NCI-H748 treated with DMSO at 0.1 percent for 48 hours (cell line): ENCODE results near the gene SLC25A5.
"Not testable (repeated sequence)": the region's sequence is repeated elsewhere in the genome, so short reads cannot be mapped to it uniquely, and the experiment has no call there.

Experiments
- DNase-seq: peaks from one replicate; lab custom pipeline; 2025; lab: John Stamatoyannopoulos, UW

Gene SLC25A5

DNA sequence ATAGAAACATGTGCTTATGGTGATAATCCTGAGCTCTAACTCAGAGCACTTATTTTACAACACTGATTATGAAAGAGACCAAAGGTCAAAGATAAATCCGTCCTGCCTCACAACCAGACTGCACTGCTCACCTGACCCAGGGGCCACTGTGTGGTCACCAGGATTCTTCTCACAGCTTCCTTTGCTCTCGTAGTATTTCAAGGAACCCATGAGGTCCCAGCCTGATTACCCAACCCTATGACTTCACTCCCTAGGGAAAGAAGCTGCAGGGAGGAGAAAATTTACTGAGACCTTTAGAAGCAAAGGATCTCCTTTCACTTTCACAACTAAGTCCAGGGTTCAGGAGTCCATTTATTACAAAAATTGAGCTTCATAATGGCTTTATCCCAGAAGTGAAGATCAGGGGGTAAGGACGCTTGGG lies 9.6 kb downstream of the SLC25A5 start:
- DNase-seq = no peak

DNA sequence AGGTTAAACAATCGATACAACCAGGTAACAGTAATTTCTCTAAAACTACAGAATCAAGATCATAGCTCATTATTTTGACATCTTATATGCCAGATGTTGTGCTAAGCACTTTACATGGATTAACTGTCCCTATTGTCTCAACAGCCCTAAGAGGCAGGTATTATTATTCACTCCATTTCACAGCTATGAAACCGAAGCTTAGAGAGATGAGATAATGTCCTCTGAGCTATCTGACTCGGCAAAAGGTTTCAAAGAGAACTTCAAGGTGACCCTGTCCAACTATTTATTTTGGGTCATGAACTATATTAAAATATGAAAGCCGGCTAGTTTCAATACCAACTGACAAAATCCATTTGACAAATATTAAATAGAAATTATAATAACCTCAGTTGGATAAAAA lies 10.3 kb downstream of the SLC25A5 start:
- no peak for DNase-seq

DNA sequence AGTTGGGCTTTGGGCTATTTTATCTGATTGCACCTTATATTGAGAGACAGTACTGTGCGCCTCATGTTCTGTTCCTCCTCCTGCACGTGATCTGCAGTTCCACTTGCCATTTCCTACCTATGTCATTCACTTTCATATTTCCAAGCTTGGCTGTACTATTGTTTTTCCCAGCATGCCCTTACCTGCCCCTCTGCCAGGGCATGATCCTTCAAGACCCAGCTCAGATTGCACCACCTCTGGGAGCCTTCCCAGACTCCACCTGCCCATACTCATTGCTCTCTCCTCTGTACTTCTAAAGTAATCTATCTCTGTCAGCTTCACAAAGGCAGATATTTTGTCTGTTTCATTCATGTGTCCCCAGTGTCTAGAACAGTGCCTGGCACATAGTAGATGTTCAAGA lies 11.6 kb downstream of the SLC25A5 start:
- no peak for DNase-seq

- DNase-seq = no peak
These were observed 13.1 kb downstream of the SLC25A5 start for GRCh38 chrX:119481323-119481801.

DNA sequence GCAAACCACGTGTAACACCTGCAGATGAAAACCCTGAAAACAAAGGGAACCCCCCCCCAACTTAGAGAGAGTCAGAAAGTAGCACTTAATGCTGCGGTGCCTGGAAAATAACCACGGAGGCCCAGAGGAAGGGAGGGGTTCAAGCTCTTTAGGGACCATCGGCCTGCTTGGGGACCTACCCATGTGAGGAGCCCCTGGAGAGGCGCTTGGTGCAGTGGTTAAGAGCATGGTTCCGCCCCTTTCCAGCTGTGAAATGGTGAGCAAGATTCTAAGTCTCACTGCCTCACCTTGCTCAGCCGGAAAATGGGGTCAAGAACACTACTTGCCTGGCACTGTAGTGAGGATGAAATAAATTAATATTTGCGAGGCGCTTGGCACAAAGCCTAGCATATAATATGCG lies 13.8 kb downstream of the SLC25A5 start:
- DNase-seq = no peak

- peak; percentile 60 for DNase-seq
These were observed 14.5 kb downstream of the SLC25A5 start for GRCh38 chrX:119482481-119483480.

DNA sequence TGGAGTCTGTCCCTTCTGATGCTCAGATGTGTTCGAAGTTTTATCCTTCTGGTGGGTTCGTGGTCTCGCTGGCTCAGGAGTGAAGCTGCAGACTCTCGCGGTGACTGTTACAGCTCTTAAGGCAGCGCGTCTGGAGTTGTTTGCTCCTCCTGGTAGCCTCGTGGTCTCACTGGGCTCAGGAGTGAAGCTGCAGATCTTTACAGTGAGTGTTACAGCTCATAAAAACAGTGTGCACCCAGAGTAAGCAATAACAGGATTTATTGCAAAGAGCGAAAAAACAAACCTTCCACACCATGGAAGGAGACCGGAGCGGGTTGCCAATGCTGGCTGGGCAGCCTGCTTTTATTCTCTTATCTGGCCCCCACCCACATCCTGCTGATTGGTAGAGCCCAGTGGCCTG lies 18.5 kb downstream of the SLC25A5 start:
- DNase-seq = no peak

DNA sequence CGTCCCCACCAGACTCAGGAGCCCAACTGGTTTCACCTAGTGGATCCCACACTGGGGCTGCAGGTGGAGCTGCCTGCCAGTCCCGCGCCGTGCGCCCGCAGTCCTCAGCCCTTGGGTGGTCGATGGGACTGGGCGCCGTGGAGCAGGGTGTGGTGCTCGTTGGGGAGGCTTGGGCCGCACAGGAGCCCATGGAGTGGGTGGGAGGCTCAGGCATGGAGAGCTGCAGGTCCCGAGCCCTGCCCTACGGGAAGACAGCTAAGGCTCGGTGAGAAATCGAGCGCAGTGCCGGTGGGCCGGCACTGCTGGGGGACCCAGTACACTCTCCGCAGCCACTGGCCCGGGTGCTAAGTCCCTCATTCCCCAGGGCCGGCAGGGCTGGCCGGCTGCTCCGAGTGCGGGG lies 19.5 kb downstream of the SLC25A5 start:
- DNase-seq = not testable (repeated sequence)

GRCh38 chrX:119488749-119489148 lies 20.5 kb downstream of the SLC25A5 start:
- DNase-seq = peak; percentile 37

DNA sequence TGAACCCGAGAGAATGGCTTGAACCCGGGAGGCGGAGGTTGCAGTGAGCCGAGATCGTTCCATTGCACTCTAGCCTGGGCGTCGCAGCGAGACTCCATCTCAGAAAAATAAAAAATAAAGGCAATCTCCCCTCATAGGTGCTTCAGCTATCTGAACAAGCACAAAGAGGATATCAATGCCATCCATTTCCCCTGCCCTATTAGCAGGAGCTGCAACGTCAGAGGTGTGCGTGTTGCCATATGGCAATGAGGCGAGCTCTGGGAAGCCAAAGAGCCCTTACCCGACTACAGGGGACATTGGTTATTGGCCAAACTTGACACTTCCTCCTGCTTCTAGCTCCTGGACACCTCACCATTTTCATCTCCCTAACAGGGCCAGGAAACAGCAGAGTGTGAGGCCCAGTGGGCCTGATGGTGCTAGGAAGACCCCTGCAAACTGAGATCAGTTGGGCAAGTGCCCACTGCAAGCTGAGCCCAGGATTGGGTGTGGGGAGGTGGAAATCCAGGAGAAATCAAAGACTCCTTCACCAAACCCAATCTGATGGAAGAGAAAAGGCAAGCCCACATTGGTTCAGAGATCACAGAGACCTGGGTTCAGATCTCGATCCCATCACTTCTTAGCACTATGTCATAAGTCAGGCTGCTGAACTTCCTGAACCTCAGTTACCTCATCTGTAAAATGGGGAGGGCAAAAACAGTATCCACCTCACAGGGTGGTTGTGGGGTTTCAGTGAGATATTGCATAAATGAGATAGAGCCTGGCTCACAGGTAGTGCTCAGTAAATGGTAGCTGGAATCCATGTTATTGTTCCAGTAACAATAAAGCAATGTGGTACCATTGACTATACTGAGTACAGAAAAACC lies 21.2 kb downstream of the SLC25A5 start:
- DNase-seq = no peak

DNA sequence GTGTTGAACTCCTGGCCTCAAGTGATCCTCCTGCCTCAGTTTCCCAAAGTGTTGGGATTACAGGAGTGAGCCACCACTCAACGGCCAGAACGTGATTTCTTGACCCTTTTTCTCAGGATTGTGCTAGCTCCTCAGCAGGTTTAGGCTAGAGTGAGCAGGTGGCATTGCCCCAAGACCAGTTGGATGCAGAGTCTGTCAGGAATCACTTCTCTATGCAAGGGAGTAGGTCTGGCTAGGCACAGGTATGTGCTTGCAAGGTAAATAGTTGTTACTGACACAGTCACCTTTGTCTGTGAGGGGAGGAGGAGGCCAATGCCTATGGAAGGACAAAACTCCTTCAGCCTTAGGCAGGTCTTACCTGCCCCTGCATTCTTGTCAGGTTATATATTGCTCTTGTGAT lies 24.2 kb downstream of the SLC25A5 start:
- DNase-seq = no peak

GRCh38 chrX:119493851-119494495 lies 25.7 kb downstream of the SLC25A5 start:
- not testable (repeated sequence) for DNase-seq

- DNase-seq = no peak
These were observed 27.8 kb downstream of the SLC25A5 start for GRCh38 chrX:119495734-119496726.

- no peak for DNase-seq
These were observed 28.9 kb downstream of the SLC25A5 start for GRCh38 chrX:119497185-119497584.

GRCh38 chrX:119500061-119500800 lies 32.0 kb downstream of the SLC25A5 start:
- no peak for DNase-seq

DNA sequence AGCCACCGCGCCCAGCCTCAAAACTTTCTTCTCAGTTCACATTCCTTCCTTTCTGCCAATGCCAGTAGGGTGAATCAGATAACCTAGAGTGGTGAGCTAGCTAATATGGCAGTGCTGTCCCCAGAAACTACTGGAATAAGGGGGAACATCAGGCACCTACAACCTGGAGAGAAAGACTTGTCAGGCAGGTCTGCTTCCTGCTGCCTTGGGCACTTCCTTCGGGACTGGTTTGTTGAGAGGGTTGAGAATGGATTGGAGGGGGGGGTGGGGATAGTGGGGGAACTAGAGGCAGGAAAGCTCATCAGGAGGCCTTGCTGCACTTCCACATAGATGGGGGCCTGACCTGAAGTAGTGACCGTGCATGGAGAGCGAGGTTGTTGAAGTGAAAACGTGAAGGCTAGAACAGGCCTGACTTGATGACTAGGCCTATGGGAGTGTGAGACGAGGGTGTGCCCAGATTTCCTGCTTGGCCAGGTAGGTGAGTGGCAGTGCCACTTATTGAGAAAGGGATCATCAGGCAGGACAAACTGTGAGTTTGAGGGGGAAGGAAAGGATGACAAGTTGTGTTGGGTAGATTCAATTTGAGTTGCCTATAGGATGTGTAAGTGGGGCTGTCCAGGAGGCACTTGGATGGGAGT lies 33.4 kb downstream of the SLC25A5 start:
- DNase-seq = no peak

- peak; percentile 73 for DNase-seq
These were observed 34.7 kb downstream of the SLC25A5 start for GRCh38 chrX:119502727-119503483.

- DNase-seq = no peak
These were observed 35.2 kb downstream of the SLC25A5 start for GRCh38 chrX:119503484-119503861.

- not testable (repeated sequence) for DNase-seq
These were observed 36.9 kb downstream of the SLC25A5 start for GRCh38 chrX:119505145-119505544.
